22Rv1 (cell line): ENCODE measurements around the gene KRTAP19-1.
"Not testable (repeated sequence)": the region's sequence is repeated elsewhere in the genome, so short reads cannot be mapped to it uniquely, and the experiment has no call there.

Experiments
- H3K27ac ChIP-seq: fragments of 450-650 bp; 2 replicates; pipeline ENCODE4 v1.5.1; 2017
- ZFX ChIP-seq: fragments of 450-650 bp; IDR thresholded peaks from 2 replicates; pipeline ENCODE4 v1.6.1; 2017; ENCODE audit warnings: antibody characterized with exemption, borderline replicate concordance
- TF ChIP-seq, protein P1 (sequence below): fragments of 450-650 bp; IDR thresholded peaks from 2 replicates; pipeline ENCODE4 v1.5.1; 2017; ENCODE audit warnings: mild to moderate bottlenecking

The KRTAP19-1 gene

DNA sequence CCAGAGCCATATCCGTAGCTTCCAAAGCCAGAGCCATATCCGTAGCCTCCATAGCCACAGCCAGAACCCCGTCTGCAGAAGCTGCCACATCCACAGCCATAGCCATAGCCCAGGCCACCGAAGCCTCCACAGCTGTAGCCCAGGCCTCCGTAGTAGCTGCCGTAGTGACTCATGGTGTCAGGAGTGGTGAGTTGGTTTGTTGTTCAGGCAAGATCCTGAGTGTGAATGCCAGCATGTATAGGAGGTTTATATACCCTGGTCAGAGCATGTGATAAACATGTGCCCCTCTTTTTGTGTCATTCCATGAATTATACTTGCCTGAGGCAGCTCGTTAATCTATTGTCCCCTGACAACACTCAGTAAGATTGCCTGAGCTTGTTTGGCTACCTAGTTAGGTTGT lies at the start of gene KRTAP19-1:
TSS of gene KRTAP19-1 (minus strand) at position 223 of the 400 bp plus-strand sequence. CDS start at position 173, 50 bp downstream.
- TF ChIP-seq, protein P1, sequence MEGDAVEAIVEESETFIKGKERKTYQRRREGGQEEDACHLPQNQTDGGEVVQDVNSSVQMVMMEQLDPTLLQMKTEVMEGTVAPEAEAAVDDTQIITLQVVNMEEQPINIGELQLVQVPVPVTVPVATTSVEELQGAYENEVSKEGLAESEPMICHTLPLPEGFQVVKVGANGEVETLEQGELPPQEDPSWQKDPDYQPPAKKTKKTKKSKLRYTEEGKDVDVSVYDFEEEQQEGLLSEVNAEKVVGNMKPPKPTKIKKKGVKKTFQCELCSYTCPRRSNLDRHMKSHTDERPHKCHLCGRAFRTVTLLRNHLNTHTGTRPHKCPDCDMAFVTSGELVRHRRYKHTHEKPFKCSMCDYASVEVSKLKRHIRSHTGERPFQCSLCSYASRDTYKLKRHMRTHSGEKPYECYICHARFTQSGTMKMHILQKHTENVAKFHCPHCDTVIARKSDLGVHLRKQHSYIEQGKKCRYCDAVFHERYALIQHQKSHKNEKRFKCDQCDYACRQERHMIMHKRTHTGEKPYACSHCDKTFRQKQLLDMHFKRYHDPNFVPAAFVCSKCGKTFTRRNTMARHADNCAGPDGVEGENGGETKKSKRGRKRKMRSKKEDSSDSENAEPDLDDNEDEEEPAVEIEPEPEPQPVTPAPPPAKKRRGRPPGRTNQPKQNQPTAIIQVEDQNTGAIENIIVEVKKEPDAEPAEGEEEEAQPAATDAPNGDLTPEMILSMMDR, result no peak
- no peak for TF ChIP-seq ZFX
- H3K27ac ChIP-seq, result no peak within 1 kb of the TSS

DNA sequence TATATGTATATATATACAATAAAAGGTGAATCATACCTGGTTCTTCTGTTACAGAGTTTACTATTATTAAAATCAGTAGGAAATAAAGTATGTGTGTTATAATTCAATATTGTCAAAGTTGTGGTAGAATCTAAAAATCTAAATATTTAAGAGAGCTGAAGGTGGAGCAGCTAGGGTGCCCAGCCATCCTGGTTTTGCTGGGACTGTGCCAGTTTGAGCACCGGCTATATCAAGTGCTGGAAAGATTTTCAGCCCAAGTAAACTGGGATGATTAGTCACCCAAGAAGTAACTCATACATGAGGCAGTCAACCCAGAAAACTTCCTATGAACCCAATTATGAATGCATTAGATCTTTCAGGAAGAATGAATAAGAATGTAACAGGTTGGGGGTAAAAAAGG lies 38.7 kb upstream of the KRTAP19-1 start:
- TF ChIP-seq ZFX, result no peak
- H3K27ac ChIP-seq, result no peak overlapping the region

DNA sequence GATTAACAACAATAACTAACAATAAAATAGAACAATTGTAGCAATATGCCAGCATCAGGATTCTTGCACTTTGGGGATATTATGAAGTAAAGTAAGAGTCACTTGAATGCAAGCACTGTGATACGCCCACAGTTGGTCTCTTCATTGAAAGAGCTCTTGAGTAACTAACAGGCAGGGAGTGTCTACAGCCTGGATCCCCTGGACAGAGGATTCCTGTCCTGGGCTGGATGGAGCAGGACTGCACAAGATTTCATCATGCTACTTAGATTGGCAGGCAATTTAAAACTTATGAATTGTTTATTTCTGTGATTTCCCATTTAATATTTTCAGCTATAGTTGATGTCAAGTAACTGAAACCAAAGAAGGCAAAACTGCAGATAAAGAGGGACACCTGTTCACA lies 35.5 kb upstream of the KRTAP19-1 start:
- no peak overlapping the region for H3K27ac ChIP-seq
- TF ChIP-seq ZFX, result no peak
- TF ChIP-seq, protein P1, result no peak

DNA sequence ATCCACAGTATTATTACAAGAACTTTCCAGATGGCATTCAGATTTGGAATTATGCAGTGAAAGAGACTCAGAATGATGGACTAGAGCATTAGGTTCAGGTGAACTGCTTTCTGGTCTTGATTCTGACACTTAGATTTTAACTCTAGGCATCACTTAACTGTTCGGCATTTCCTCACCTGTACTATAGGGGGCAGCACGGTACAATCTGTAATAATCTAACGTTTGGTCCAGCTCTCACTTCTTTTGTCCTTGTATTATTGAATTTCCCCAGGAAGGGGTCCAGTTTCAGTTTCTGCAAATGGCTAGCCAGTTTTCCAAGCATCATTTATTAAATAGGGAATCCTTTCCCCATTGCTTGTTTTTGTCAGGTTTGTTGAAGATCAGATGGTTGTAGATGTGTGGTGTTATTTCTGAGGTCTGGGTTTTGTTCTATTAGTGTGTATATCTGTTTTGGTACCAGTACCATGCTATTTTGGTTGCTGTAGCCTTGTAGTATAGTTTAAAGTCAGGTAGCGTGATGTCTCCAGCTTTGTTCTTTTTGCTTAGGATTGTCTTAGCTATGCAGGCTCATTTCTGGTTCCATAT lies 25.5 kb upstream of the KRTAP19-1 start:
- H3K27ac ChIP-seq, result not testable (repeated sequence)
- TF ChIP-seq, protein P1, result peak; percentile 83

DNA sequence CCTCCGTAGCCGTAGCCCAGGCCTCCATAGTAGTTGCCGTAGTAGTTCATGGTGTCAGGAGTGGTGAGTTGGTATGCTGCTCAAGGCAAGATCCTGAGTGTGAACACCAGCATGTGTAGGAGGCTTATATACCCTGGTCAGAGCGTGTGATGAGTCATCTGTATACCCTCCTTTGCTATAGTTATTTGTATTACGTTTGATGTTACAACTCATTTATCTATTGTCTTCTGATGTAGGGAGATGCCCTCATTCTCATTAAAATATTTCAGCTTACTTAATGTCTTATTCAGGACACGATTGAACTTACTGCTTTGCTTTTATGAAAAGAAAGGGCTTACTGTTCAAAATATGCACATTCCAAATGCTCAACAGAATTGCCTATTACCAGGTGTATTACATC lies 21.9 kb upstream of the KRTAP19-1 start, which contains the start of gene KRTAP19-5:
TSS of gene KRTAP19-5 (minus strand) at position 101 of the 400 bp plus-strand sequence. CDS start at position 50, 51 bp downstream.
- TF ChIP-seq ZFX, result no peak
- TF ChIP-seq, protein P1, result no peak
- H3K27ac ChIP-seq, result no peak within 1 kb of the TSS

DNA sequence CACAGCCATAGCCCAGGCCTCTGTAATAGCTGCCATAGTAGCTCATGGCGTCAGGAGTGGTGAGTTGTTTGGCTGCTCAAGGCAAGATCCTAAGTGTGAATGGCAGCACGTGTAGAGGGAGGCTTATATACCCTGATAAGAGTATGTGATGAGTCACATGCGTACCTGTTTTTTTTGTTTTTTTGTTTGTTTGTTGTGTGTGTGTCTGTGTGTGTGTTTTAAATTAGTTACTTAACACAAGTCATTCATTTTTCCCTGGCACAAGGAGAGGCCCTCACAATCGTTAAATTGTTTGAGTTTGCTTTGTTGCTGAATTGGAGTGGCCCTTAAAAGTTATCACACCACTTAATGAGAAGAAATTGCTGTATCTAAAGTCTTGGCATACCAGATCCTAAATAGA lies 16.9 kb upstream of the KRTAP19-1 start, which contains the start of gene KRTAP19-4:
TSS of gene KRTAP19-4 (minus strand) at position 101 of the 400 bp plus-strand sequence. CDS start at position 46, 55 bp downstream.
- H3K27ac ChIP-seq, result no peak within 1 kb of the TSS
- TF ChIP-seq, protein P1, result no peak
- no peak for TF ChIP-seq ZFX

DNA sequence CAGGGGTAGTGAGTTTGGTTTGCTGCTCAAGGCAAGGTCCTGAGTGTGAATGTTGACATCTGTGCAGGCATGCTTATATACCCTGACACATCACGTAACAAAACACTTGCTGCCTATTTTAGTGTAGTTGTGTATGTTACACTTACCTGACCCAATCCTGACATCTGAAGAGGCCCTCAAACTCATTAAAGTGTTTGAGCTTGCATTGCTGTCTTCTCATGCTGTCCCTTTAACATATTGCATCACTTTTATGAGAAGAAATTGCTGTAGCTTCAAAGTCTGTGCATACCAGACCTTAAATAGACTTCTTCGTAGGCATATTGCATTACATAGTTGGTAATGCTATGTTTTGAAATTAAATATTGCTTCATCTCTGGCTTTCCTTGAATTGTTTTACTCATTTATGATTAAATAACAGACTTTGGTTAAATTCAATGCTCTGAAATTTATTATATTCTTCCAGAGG lies 11.8 kb upstream of the KRTAP19-1 start, which contains the start of gene KRTAP19-3:
TSS of gene KRTAP19-3 (minus strand) at position 51 of the 466 bp plus-strand sequence. CDS start 56 bp downstream, outside the sequence.
- no peak within 1 kb of the TSS for H3K27ac ChIP-seq
- no peak for TF ChIP-seq ZFX
- TF ChIP-seq, protein P1, result no peak
